ENCODE measurements around the gene YY1.

YY1 gene

GRCh38 chr14:100290607-100291304 is 51.8 kb downstream of the YY1 start:
- no peak for TF ChIP-seq REST (IDR thresholded peaks at IDR 0.05; ENCODE audit: insufficient read depth in 1 of 2, low read depth in 2 of 2, low read length in 2 of 2)
- TF ChIP-seq SIN3A (IDR thresholded peaks at IDR 0.05; ENCODE audit: borderline replicate concordance, insufficient read depth, low read length) = no peak
- TF ChIP-seq FOXP2 (optimal IDR thresholded peaks at IDR 0.05; ENCODE audit: borderline replicate concordance, extremely low read depth, extremely low read length, insufficient read depth) = no peak

GRCh38 chr14:100291305-100292075 is 52.5 kb downstream of the YY1 start:
- TF ChIP-seq FOXP2 (optimal IDR thresholded peaks at IDR 0.05; ENCODE audit: borderline replicate concordance, extremely low read depth, extremely low read length, insufficient read depth) (no peak), TAF1 (IDR thresholded peaks at IDR 0.05; ENCODE audit: borderline replicate concordance, insufficient read depth, low read length) (no peak)

- TF ChIP-seq FOXP2 (optimal IDR thresholded peaks at IDR 0.05; ENCODE audit: borderline replicate concordance, extremely low read depth, extremely low read length, insufficient read depth) (no peak), POLR2AphosphoS5 (IDR thresholded peaks at IDR 0.05; ENCODE audit: low read depth, low read length) (no peak), TAF1 (IDR thresholded peaks at IDR 0.05; ENCODE audit: borderline replicate concordance, insufficient read depth, low read length) (no peak), REST (IDR thresholded peaks at IDR 0.05; ENCODE audit: insufficient read depth in 1 of 2, low read depth in 2 of 2, low read length in 2 of 2) (no peak), SIN3A (IDR thresholded peaks at IDR 0.05; ENCODE audit: borderline replicate concordance, insufficient read depth, low read length) (no peak)
Observed at GRCh38 chr14:100292301-100292775, 53.4 kb downstream of the YY1 start.

- no peak for TF ChIP-seq REST (IDR thresholded peaks at IDR 0.05; ENCODE audit: insufficient read depth in 1 of 2, low read depth in 2 of 2, low read length in 2 of 2)
- no peak for TF ChIP-seq SIN3A (IDR thresholded peaks at IDR 0.05; ENCODE audit: borderline replicate concordance, insufficient read depth, low read length)
- no peak for TF ChIP-seq TAF1 (IDR thresholded peaks at IDR 0.05; ENCODE audit: borderline replicate concordance, insufficient read depth, low read length)
- TF ChIP-seq POLR2AphosphoS5 (IDR thresholded peaks at IDR 0.05; ENCODE audit: low read depth, low read length) = no peak
- no peak for TF ChIP-seq FOXP2 (optimal IDR thresholded peaks at IDR 0.05; ENCODE audit: borderline replicate concordance, extremely low read depth, extremely low read length, insufficient read depth)
Observed at GRCh38 chr14:100292776-100293461, 54.0 kb downstream of the YY1 start.

- TF ChIP-seq TAF1 (IDR thresholded peaks at IDR 0.05; ENCODE audit: borderline replicate concordance, insufficient read depth, low read length) = no peak
- TF ChIP-seq FOXP2 (optimal IDR thresholded peaks at IDR 0.05; ENCODE audit: borderline replicate concordance, extremely low read depth, extremely low read length, insufficient read depth) = no peak
- no peak for TF ChIP-seq POLR2AphosphoS5 (IDR thresholded peaks at IDR 0.05; ENCODE audit: low read depth, low read length)
- TF ChIP-seq SIN3A (IDR thresholded peaks at IDR 0.05; ENCODE audit: borderline replicate concordance, insufficient read depth, low read length) = no peak
- TF ChIP-seq REST (IDR thresholded peaks at IDR 0.05; ENCODE audit: insufficient read depth in 1 of 2, low read depth in 2 of 2, low read length in 2 of 2) = no peak
Observed at GRCh38 chr14:100293497-100294212, 54.7 kb downstream of the YY1 start.

Data from PFSK-1 (cell line).